HG03342 (cell line): Measurements from ENCODE around the gene KRT86.

ENCODE experiments used
- ATAC-seq: cut with Tn5 transposase; IDR thresholded peaks from one replicate; pipeline ENCODE4 v1.9.1; 2021; ENCODE audit warnings: mild to moderate bottlenecking, moderate library complexity; ENCODE audit not compliant: unreplicated experiment

KRT86 gene

DNA sequence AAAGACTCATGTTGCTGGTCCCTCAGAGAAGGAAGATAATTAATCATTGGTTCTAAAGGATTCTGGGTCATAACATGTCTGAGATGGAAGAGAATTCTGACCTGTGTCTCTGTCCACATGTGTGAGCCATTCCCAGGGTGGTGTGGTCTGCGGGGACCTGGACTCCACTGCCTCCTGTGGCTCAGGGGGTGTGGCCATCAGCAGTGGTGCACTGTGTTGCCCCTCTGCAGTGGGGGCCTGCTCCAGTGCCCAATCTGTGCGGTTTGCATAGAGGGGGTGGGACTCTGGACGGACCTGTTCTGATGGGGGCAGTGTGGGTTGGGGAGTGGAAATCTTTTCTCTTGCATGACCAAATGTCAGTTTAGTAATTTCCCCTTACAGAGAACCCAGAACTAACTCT is 79.3 kb downstream of the KRT86 start:
- no peak for ATAC-seq

DNA sequence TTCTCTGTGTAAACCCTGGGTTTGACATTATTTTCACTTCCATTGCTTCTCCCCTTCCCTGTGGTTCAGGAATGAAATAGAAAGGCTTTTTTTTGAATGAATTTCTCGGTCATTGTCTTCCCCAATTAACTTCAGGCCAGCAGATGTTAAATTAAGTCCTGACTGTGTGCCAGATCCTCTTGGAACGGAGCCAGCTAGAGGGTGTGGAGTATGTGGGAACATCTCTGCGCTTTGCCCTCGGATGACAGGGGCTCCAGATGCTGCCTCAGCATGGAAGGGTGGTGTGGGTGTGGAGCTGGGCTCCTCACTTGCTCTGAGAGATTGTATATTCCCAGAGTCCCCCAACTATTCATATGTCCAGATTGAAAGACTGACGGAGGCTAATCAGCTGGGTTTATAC is 79.8 kb downstream of the KRT86 start:
- no peak for ATAC-seq

DNA sequence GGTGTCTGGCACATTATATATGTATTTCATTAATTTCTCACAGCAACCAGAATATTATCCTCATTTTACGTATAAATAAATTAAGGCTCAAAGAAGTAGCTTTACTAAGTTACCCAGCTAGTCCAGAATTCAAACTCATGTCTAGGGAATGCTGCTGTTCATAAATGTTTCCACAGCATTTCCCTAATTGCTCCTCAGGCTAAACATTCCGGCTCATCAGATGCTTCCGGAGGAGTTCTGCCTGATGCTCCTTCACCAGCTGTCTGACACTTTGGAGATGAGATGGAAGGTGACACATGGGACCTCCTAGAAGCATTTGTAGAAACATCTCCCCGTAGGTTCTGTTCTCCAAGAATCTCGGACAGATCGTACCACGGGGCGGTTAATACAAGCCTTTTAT is 80.7 kb downstream of the KRT86 start:
- no peak for ATAC-seq

DNA sequence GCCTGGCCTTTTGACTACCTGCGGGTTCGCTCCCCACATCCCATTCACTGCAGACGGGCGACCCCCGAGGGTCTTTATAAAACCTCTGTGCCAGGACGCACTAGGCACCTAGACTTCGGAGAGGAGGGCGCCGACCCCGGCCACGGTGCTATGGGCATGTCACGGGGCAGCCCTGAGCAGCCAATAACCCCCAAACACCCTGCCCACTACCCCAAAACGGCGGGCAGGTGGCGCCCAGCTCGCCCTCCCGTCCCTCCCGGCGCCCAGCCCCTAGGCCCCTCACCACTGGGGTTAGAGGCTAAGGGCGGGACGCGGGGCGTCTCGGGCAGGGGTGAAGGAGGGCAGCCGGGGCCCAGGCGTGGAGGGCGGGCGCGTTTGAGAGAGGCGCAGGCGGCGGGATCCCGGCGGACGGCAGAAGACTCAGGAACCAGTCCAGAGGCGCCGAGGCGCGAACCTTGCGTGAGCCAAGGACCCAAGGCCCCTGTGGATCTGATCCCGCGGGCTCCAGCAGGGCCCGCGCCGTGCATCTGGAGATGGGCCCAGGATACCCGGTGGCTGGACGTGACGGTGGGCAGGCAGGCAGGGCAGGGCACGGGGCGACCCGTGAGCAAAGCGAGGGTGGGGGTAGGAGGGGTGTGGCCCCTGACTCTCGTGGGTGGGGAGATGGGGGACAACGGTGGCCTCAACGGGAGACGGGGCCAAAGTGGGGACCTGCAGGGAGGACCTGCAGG is 81.8 kb downstream of the KRT86 start:
- no peak for ATAC-seq

DNA sequence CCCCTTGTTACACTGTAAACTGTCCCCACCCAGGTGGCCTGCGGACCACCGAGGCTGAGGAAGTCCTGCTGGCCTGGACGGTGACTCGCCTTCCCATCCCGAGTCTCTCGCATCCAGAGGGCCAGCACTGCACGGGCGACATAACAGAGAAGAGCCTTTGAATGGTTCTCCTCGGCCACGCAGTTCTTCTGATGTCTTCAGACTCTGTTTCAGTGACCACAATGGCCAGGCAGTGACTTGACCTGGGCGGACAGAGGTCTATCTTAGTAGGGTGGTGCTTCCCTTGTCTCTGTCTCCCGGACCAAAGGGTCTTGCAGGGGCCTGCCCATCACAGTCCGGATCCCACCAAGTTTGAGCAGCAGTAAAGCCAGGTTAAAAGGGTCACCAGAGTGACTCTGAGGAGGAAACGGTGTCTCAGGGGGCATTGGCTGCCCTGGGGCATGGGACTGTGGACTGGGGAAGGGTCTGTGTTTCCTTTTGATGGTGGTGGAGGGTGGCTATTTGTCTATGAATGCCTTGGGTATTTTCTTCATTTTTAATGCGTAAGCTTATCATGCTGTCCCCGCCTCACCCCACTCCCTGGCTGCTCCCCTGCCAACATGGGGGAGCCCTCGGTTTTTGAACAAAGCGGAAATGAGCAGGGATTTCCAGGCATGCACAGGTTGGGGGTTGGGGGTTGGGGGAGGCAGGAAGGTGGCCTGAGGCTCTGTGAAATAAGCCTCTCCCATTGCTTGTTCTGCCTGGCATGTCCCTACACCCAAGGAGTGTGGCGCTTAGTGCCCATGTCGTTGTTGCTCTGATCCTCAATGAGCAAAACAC is 82.5 kb downstream of the KRT86 start:
- ATAC-seq = no peak
